M059J (cell line): ENCODE measurements around the gene CCDC6. TPM values are rescaled to one million over a fixed set of nuclear protein-coding genes. Genes with fewer than 3 reads are reported as not detected.
"Not testable (repeated sequence)": the region's sequence is repeated elsewhere in the genome, so short reads cannot be mapped to it uniquely, and the experiment has no call there.

Experiments used
- DNase-seq: peaks from one replicate; pipeline ENCODE4 v3.0.0-alpha.2; 2012; ENCODE audit warnings: low read depth
- total RNA-seq: library from RNA; depleted of rRNA; stranded (reverse); fragments of >200 nt; shearing (Covaris generic); gene quantifications from 2 replicates; pipeline ENCODE4 v1.2.3, GENCODE V29; 2014

The CCDC6 gene
- total RNA-seq, 1 experiment from 2014 or later = 18.6 TPM

DNA sequence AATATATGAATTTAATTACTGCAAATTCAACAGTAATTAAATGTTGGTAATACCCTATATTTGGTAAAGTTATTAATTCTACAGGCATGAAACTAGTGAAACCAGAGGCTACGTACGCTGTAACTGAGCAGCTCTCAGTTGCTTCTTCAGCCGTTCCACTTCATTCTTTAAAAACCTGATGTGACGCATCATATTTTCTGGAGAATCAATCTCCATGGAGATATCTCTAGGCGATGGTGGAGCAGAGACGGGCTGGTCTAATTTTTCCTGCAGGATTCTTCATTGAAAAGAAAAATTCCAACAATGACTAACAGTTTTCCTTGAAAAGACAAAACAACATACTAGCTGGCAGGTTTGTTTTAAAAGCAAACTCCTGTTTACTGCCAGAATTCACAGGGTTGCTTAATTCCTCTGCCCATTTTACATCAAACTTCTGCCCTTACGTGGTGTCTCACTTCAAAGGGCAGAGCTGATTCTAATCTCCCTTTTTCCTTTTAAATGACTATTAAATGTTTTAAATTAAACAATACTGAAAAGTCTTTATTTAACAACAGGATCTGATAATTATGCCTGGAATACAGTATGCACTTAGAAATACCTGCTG is 93.7 kb downstream of the CCDC6 start:
- DNase-seq = no peak

DNA sequence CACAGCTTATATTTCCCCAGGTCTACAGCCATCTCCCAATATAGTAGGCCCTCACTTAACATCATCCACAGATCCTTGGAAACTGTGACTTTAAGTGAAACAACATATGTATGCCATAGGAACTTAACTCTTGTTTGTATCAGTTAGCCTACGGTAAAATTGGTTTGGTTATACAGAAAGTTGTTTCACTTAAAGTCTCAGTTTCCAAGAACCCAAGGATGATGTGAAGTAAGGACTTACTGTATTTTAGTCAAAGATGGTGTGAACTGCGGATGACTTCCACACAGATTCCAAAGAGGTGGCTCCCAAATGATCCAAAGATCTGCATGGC is 96.7 kb downstream of the CCDC6 start:
- no peak for DNase-seq

DNA sequence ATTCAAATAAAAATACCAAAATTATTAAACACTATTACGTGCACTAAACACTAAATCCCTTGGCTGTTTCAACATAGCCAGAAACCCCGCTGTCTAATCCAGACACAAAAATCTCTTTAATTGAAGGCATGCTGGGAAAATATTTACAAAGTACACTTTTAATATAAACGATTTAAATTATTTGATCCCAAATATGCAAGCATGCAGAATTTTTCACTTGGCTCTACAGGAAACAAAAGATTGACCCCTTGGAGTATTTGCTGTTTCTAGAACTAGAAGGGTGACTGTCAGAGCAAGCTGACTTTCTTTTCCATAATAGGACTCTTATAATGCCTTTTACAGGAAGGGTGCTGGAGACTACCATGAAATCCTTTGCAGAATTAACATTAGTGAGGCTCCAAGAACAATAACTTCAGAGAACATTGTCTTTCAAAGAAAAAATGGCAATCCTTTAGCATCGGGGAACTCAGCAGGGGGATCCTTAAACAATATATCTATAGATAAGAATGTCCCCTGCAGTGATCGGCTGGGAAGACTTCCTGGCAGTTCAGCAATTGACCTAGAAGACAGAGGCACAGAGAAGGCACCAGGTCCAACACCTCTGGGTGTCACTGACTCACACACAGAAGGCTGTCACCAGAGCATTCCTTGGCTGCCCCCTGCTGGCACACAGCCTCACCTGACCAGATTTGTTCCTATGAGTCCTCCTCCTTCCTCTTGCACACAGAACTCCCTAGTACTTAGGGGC is 97.3 kb downstream of the CCDC6 start:
- peak; percentile 44 for DNase-seq

DNA sequence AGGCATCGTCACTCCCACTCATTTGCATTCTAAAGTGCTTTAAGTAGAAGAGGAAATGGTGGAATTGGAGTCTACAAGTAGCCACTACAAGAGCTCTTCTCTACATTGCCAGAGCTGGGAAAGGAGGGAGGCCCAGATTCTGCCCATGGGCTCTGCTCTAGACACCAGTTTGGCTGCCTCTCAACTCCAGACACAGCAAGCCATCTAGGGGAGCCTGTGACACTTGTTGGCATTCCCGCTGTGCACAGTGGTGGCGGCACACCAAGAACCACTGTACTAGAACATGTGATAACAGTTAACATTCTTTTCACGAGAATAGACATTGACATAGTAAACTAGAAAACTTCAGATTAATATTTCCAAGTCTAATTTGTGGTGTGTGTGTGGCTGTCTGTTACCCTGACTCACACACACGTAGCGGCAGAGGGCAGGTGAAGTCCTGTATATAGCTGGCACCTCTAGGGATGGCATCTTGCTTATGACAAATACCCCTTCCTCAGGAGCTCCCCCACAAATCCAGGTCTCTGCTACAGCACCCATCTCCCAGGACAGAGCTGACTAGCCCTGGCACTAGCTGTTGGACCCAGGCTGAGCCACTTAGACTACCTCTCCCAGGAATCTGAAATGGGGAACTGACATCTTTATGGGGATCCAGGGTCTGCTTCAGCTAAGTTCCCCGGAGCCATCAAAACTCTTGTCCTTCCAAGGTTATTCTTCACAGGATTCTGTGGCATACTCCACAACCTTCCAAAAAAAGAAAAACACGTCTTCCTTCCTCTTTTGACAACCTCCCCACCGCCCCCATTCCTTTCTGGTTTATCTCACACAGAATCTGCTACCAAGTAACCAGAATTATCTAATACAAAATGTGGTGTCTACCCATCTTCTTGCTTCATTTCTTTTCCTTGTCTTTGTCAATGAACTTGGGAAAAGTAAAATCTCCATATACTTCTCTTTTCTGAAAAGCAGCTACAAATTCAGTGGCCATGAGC is 98.4 kb downstream of the CCDC6 start:
- no peak for DNase-seq

DNA sequence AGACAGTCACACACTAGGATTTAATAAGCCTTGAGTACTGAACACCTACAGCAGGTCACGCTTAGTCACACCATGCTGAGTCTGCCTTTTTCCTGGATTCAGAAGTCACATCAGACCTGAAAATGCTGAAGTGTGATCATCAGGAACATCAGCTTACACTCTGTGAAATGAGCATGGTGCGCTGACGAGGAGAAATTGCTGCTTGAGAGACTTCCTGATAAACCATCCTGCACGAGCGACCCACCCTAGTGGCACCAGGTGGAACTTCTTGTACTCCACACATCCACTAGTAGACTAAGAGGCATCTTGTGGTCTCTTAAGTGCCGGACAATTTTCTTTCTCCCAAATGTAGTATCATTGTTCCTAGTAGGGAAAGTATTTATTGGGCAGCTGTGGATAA is 101.3 kb downstream of the CCDC6 start:
- DNase-seq = no peak

DNA sequence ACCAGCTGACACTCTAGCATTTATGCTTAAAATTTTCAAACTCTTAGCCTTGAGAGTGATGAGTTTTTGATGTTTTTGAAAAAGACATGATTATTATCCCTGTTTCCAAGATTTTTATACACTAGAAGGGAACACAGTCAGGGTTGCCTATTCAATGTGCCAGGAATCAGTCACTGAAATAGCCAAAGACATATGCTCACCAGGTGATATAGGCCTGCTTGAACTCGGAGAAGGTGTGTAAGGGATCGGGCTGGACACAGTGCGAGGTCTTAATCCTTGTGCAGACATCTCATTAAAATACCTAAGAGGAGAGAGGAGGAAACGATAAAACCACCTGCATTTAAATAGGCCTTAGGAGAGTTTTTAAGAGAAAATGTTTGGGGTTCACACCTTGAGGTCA is 102.1 kb downstream of the CCDC6 start:
- no peak for DNase-seq

DNA sequence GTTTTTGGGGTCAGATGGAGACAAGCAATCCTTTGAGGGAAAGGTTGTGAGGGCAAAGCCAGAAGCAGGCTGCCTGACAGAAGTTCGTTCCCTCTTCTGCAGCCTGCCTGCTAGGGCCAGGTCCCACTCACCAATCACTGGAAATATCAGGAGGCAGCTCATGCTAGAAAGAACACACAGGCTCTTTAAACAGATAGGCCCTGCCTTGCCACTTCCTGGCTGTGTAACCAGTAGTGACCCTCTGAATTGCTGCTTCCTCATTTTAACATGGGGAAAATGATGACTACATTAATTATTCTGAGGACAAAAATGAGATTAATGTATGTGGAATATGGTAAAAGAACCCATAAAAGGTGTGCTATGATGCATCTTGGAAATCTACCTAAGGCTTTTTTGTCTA is 102.6 kb downstream of the CCDC6 start:
- DNase-seq = no peak

DNA sequence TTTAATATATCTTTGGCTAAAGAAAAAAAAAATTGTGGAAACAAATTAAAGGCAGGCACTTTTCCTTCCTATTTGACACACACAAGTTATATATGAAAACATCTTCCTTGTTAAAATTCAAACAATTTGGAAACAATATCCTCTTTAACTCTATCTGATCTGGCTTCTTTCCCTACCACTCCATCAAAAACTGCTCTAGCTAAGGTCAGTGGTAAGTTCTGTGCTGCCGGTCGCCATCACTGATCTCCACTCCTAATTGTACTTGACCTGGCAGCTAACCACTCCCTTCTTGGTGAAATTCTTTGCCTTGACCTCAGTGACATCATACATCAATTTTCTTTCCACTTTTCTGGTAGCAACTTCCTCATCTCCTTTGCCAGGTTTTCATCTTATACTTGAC is 105.2 kb downstream of the CCDC6 start:
- no peak for DNase-seq

DNA sequence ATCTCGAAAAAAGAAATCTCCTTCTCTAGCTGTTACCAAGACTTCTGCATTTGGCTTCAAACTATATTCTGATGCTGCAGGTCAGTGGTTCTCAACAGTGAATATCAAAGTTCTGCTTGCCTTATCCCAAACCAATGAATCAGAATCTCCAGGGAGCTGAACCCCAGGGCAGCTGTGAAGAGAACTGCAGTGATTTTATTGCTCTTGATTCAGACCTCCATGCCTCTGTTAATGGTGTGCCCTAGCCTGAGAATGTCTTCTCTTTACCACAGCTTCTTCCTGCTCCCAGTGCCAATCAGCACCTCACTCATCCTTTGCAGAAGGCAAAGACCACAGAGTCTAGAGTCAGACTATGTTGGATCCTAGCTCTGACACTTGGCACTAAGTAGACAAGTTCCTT is 106.9 kb downstream of the CCDC6 start:
- DNase-seq = no peak

DNA sequence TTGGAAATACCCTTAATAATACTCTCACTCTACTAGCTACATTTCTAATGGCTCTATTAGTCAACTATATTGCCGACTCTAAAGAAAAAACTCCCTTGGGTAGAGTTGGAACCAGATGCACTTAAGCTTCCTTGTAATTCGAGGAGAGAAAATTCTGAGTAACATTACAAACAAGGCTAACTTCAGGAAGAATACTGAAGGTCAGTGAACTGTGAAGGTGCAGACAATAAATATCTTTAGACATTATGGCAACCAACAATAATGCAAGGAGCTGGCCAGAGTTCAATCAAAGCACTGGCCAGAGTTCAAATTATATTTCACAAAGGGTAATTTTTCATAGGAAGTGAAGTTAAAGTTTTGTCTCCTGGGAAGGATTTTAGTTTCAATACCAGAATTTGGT is 112.4 kb downstream of the CCDC6 start:
- DNase-seq = no peak

DNA sequence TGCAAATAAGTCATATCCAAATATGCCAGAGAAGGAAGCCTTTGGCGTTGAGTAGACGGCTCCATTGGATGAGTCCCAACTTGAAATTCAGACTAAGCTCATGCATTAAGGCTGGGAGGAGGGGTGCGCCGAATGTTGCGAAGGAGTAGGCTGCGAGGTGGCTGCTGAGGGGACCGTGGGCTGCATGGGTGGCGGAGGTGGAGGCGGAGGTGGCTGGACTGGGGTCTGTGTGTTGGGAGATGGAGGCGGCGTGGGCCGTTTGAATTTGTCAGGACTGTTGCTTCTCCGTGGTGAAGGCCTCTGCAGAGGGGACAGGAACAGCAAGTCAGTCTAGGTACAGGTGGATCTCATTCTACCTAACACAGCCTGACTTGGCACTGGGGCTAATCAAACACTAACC is 113.5 kb downstream of the CCDC6 start:
- DNase-seq = no peak

DNA sequence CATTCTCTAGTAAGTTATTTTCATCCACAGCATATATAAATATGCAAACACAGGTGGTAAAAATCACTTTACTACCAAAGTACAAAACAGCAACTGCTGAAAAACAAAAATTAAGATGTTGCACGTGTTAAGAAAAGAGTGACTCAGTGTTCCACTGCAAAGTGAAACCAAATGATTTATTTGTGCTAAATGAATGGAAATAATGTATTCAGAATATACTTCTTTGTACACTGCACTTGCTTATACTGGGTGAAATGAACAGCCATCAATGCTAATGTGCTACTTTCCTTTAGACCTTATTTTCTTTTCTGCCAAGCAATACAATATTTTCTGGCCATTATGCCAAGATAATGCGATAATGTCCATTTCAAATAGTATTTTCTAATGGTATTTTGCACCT is 114.8 kb downstream of the CCDC6 start:
- no peak for DNase-seq

DNA sequence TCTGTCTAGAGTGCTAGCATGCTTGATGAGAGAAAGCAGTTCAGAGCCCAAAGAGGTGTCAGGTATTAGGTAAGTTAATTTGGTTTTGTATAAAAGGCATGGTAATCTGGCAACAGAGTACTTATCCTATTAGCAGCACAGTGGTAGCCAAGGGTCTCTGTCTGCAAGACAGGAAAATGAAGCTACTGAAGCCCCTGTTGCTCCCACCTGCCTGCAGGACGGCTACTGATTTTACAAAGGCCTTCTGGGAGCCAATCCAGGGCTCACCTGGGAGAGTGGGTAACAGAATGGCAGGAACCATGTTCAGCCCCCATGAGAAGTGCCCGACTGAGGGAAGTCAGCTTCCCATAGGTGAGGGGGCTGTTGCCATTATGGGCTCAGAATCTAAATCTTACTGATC is 116.3 kb downstream of the CCDC6 start:
- not testable (repeated sequence) for DNase-seq

DNA sequence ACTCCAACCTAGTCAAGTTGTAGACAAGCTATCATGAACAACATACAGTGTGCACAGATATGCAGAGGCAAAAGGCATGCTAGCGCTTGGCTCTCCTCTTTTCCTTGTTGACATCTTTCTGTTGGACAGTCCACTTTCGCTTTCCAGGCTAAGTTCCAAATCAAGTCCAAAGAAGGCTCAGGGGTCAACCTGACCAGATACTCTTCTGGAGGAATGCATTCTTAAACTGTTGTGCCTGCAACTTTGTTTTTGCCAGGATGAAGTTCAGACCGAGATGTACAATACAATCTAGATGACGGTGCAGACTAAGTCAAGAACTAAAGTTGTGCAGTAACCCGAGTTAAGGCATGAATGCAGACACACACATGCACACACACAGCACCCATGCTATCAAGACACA is 117.4 kb downstream of the CCDC6 start:
- DNase-seq = not testable (repeated sequence)

DNA sequence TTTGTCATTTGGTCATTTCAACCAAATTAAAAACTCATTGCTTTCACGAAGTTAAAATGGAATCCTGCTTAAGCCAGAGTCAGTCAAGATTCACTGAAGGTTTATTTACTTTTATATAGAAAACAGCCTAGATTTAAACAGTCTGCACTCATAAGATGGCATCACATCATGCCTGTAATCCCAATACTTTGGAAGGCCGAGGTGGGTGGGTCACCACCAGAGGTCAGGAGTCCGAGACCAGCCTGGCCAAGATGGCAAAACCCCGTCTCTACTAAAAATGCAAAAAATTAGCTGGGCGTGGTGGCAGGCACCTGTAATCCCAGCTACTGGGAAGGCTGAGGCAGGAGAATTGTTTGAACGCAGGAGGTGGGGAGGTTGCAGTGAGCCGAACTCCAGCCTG is 119.3 kb downstream of the CCDC6 start:
- DNase-seq = not testable (repeated sequence)

DNA sequence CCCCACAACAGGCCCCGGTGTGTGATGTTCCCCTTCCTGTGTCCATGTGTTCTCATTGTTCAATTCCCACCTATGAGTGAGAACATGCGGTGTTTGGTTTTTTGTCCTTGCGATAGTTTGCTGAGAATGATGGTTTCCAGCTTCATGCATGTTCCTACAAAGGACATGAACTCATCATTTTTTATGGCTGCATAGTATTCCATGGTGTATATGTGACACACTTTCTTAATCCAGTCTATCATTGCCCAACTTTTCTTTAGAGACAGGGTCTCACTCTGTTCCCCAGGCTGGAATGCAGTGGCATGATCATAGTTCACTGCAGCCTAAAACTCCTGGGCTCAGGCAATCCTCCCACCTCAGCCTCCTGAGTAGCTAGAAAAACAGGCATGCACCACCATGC is 120.9 kb downstream of the CCDC6 start:
- not testable (repeated sequence) for DNase-seq

DNA sequence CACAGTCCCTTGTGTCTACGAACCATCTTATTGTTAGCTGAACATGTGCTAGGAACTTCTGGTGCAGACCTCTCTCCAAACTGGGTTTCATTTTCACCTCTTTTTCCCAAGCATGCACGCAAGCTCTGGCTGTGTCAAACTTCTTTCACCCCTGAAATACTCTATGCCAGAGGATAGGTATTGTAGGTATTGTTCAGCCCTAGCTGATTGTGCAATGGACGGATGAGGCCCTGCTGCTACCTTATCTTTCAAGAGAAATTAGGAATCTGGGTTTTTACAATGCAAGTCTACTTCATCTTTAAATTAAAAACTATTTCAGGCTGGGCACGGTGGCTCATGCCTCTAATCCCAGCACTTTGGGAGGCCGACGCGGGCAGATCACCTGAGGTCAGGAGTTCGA is 124.8 kb downstream of the CCDC6 start:
- no peak for DNase-seq

DNA sequence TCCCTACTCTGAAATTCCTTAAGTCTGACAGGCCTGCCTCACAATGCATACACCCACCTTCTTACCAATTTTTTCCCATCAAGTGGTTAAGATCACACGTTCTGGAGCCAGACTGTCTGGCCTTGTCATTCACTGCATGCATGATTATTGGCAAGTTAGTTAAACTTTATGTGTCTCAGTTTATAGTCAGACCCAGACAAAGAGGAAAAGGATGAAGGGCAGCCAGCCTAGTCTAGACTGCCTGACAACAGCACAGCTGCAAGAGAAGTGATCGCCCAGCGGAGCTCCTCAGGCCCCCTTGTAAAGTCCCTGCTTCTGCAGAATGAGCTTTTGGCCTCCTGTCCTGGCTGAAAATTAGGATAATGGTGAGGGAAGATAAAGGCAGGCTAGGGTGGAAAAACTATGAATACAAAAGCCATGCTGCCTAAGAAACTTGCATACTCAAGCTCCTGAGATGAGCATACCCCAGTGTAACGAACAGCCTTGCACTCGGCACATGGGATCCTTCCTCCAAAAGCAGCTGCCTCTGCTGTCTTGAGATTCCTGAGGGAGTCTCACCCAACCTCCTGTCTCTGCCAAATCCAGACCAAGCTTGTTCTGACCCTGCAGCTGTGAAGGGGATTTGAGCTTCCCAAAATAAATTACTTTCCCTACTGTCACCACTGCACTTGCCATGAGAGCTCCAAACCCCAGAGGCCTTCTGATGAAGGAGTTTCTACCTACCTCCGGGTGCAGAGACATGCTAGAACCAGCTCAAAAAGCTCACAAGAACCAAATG is 126.4 kb downstream of the CCDC6 start:
- no peak for DNase-seq

DNA sequence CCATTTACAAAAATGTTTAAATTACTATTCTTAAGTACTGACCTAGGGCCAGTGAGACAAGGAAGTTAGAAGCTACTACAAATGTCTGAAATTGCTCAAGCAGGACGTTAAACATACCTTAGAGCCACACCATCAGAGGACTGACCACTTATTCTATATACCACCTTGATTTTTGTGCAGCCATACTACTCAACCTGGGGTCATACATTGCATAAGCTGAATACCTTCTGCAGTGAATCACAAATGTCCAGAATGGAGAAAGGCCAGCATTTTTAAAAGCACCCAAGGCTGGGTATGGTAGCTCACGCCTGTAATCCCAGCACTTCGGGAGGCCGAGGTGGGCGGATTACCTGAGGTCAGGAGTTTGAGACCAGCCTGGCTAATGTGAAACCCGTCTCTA is 131.9 kb downstream of the CCDC6 start:
- no peak for DNase-seq

DNA sequence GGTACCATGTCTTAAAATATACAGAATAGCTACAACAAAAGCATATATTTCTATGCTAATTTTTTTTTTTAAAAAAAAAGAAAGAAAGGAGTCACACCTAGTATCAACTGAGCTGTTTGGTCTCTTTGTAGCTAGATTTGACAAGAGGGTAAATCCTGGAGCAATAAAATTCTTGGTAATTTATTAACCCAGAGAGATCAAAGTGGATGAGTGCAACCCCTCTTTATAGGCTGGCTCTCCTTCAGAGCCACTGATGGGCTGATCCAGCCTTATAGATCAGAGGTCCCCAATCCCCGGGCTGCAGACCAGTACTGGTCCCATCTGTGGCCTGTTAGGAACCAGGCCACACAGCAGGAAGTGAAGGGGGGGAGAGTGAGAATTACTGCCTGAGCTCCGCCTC is 133.3 kb downstream of the CCDC6 start:
- no peak for DNase-seq

DNA sequence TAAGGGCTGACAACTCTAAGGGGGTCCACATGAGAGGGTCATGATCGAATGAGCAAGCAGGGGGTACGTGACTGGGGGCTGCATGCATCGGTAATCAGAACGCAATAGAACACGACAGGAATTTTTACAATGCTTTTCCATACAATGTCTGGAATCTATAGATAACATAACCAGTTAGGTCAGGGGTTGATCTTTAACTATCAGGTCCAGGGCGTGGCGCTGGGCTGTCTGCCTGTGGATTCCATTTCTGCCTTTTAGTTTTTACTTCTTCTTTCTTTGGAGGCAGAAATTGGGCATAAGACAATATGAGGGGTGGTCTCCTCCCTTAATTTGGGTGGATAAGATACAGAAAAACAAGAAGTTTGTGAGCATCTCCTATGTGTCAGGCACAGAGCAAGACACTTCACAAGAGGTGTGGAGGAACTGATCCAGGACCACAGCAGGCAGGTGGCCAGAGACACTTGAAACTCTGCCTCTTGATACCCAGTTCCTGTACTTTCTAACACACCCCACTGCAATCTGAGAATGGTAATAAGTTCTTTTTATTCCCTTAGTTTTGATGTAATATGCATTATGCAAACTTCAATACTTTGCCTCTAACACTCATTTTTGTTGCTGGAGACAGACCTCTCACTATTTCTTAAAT is 135.1 kb downstream of the CCDC6 start:
- no peak for DNase-seq
